Measurements from ENCODE around the gene NPHP4. TPM values are rescaled to one million over a fixed set of nuclear protein-coding genes. Genes with fewer than 3 reads are reported as not detected.

Gene NPHP4
- total and polyA plus RNA-seq, 2 donors (not counting 3 experiments of a cell fraction or from before 2014, with no cell fraction given), result 4.4 to 11.7 TPM

DNA sequence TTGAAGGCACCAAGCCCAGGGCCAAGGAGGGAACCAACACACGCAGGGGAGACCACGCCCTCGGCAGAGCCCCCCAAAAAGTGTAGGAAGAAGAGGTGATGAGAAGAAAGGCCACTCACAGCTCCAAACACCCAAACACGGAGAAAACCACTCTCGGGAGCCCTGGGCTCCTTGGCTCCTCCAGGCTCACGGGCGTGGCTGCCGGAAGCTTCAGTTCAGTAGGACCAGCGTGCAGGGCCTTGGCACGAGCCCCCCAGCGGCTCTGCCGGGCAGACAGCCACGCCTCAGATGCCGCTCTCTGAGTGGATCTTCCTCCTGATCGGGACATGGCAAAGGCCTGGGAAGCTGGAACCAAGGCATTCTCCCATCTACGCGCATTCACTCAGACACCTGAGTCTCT is 94.0 kb downstream of the NPHP4 start:
- BruUV-seq (replicated peaks), result no TSS peak
- TF ChIP-seq JUN (IDR thresholded peaks at IDR 0.05; ENCODE audit: borderline replicate concordance, insufficient read depth, insufficient read length, low read depth), result no peak
- no peak for TF ChIP-seq EZH2 (IDR thresholded peaks at IDR 0.05; ENCODE audit: borderline replicate concordance, low read depth, low read length, severe bottlenecking)
- no peak for TF ChIP-seq FOS (IDR thresholded peaks at IDR 0.05; ENCODE audit: borderline replicate concordance, insufficient read depth, low read length)
- TF ChIP-seq, protein P1, sequence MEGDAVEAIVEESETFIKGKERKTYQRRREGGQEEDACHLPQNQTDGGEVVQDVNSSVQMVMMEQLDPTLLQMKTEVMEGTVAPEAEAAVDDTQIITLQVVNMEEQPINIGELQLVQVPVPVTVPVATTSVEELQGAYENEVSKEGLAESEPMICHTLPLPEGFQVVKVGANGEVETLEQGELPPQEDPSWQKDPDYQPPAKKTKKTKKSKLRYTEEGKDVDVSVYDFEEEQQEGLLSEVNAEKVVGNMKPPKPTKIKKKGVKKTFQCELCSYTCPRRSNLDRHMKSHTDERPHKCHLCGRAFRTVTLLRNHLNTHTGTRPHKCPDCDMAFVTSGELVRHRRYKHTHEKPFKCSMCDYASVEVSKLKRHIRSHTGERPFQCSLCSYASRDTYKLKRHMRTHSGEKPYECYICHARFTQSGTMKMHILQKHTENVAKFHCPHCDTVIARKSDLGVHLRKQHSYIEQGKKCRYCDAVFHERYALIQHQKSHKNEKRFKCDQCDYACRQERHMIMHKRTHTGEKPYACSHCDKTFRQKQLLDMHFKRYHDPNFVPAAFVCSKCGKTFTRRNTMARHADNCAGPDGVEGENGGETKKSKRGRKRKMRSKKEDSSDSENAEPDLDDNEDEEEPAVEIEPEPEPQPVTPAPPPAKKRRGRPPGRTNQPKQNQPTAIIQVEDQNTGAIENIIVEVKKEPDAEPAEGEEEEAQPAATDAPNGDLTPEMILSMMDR (IDR thresholded peaks at IDR 0.05; ENCODE audit: extremely low read depth in 1 of 2, insufficient read depth in 1 of 2, low read depth in 1 of 2, low read length in 2 of 2), result no peak
- TF ChIP-seq POLR2AphosphoS5 (IDR thresholded peaks at IDR 0.05; ENCODE audit: insufficient read depth, low read depth, low read length), result no peak
- TF ChIP-seq, protein P2, sequence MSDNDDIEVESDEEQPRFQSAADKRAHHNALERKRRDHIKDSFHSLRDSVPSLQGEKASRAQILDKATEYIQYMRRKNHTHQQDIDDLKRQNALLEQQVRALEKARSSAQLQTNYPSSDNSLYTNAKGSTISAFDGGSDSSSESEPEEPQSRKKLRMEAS (IDR thresholded peaks at IDR 0.05; ENCODE audit: insufficient read depth, insufficient read length), result no peak
- TF ChIP-seq POLR2A (IDR thresholded peaks at IDR 0.05; ENCODE audit: low read depth, low read length), result no peak
- TF ChIP-seq MYC (IDR thresholded peaks at IDR 0.05; ENCODE audit: low read depth, low read length), result no peak
- no peak for TF ChIP-seq GATA2 (IDR thresholded peaks at IDR 0.05; ENCODE audit: insufficient read depth, insufficient read length, low read depth, low read length)

More for the DNA sequence above, 94.0 kb downstream of the NPHP4 start:
- intact Hi-C loops (cut with micrococcal nuclease) (no loop called here), dilution Hi-C loops (cut with MboI; ENCODE audit: extremely low pct_ligation_motif_present, low sequenced_read_pairs) (no loop called here)
- no peak for FAIRE-seq
- Histone ChIP-seq H3K4me3 (replicated peaks in 1 of 3; ENCODE audit: insufficient read depth in 1 of 3, low read depth in 1 of 3, low read length in 3 of 3) (no peak overlapping the region), H3K4me2 (ENCODE audit: insufficient read depth, low read length) (no peak overlapping the region), H3K79me2 (ENCODE audit: control insufficient read depth, insufficient read depth, low read length) (no peaks in the 10 kb centered on the region), H3K36me3 (ENCODE audit: control insufficient read depth in 2 of 2, extremely low read depth in 1 of 2, insufficient read depth in 2 of 2, low read length in 2 of 2) (peaks cover 0 to 2% of the 10 kb centered on the region in 2 experiments), H3K27me3 (ENCODE audit: control insufficient read depth in 2 of 2, insufficient read depth in 2 of 2, low read length in 2 of 2) (no peaks in the 10 kb centered on the region), H3K27ac (ENCODE audit: insufficient read depth, low read depth, low read length) (no peak overlapping the region), H3K9ac (replicated peaks; ENCODE audit: extremely low read depth, insufficient read depth, low read length) (no peak overlapping the region), H3K4me1 (ENCODE audit: control insufficient read depth, extremely low read depth, insufficient read depth, low read length) (no peaks in the 10 kb centered on the region), H3K9me1 (replicated peaks; ENCODE audit: control insufficient read depth, extremely low read depth, insufficient read depth, low read length) (no peaks in the 10 kb centered on the region), H3K9me3 (replicated peaks; ENCODE audit: control insufficient read depth, insufficient read depth, low read length) (no peaks in the 10 kb centered on the region), H4K20me1 (replicated peaks; ENCODE audit: control insufficient read depth, extremely low read depth, insufficient read depth, low read length) (no peaks in the 10 kb centered on the region), H2AFZ (ENCODE audit: low read depth, low read length) (no peak overlapping the region)
- ChIA-PET CTCF (no interaction called here), POLR2A (no interaction called here)
- DNase-seq (ENCODE audit: low read depth, low spot score), result no peak

Data from endothelial cell of umbilical vein (primary cell).